Colonic mucosa (tissue), 4 donors: Measurements from ENCODE around the gene SF3B3. TPM values are rescaled to one million over a fixed set of nuclear protein-coding genes. Genes with fewer than 3 reads are reported as not detected.
A peak's percentile ranks its signal among the peaks of the same experiment; 100 is the strongest.
"Not testable (repeated sequence)": the region's sequence is repeated elsewhere in the genome, so short reads cannot be mapped to it uniquely, and the experiment has no call there.

Source experiments
- DNase-seq: peaks from one replicate; pipeline ENCODE4 v3.0.0-alpha.2; 2020
- H3K27ac ChIP-seq: fragments of 200-600 bp; one replicate; pipeline ENCODE4 v1.8.0; 2021
- H3K27me3 ChIP-seq: fragments of 200-600 bp; one replicate; pipeline ENCODE4 v1.8.0; 2021
- H3K36me3 ChIP-seq: fragments of 200-600 bp; one replicate; pipeline ENCODE4 v1.8.0; 2021
- H3K4me1 ChIP-seq: fragments of 200-600 bp; one replicate; pipeline ENCODE4 v1.8.0; 2021; ENCODE audit warnings: mild to moderate bottlenecking
- H3K4me3 ChIP-seq: fragments of 200-600 bp; one replicate; pipeline ENCODE4 v1.8.0; 2021
- H3K9ac ChIP-seq, 2 donors: one replicate each; pipeline ENCODE4 v1.7.0; 2013; ENCODE audit warnings: control low read depth in 2 of 2, low read depth in 2 of 2, low read length in 2 of 2
- H3K9me3 ChIP-seq: fragments of 200-600 bp; one replicate; pipeline ENCODE4 v1.8.0; 2021
- intact Hi-C: fragments of 100-400 bp; cut with DNase I; formaldehyde crosslinking; loops from one replicate; pipeline ENCODE4 v1.14.1; 2022
- total RNA-seq, 2 donors: library from RNA; stranded (reverse); fragmentation: NEBNext Ultra II Directional in 1 of 2; extraction: Animal tissue kit (Norgen Biotek cat#: 25700) in 1 of 2; gene quantifications; one replicate each; pipeline ENCODE4 v1.2.1, GENCODE V29; 2021
- TF ChIP-seq, protein P1 (sequence below): fragments of 200-600 bp; IDR thresholded peaks from one replicate; pipeline ENCODE4 v1.8.0; 2022; ENCODE audit warnings: antibody characterized with exemption, mild to moderate bottlenecking
- donor health status: healthy.
- donor health status: DM: no; HTN: no; CAD: no.
- donor health status: DM: no; HTN: no; CAD: no.

The SF3B3 gene
- total RNA-seq, 2 donors from 2014 or later, result 182 to 369 TPM

DNA sequence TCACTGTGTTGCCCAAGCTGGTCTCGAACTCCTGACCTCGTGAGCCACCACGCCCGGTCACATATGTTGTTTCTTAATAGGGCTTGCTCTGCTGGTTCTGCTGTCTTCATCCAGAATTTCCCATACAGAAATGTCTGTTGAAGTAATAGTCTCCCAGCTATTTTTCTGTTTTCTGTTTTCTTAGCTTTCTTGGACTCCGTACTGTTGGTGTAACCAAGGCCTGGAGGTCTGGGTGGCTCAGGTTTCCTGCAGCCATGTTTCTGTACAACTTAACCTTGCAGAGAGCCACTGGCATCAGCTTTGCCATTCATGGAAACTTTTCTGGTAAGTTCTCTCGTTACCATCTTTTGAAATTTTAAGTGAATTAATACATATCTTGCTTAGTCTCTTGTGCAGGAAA, 2.8 kb downstream of the SF3B3 start:
- Histone ChIP-seq H3K9ac (no peak overlapping the region), H3K27me3 (no peaks in the 10 kb centered on the region), H3K4me3 (no peak overlapping the region), H3K27ac (no peak overlapping the region), H3K4me1 (peaks cover 9% of the 10 kb centered on the region), H3K9me3 (no peaks in the 10 kb centered on the region), H3K36me3 (peaks cover 22% of the 10 kb centered on the region)
- DNase-seq, result no peak
- TF ChIP-seq, protein P1, sequence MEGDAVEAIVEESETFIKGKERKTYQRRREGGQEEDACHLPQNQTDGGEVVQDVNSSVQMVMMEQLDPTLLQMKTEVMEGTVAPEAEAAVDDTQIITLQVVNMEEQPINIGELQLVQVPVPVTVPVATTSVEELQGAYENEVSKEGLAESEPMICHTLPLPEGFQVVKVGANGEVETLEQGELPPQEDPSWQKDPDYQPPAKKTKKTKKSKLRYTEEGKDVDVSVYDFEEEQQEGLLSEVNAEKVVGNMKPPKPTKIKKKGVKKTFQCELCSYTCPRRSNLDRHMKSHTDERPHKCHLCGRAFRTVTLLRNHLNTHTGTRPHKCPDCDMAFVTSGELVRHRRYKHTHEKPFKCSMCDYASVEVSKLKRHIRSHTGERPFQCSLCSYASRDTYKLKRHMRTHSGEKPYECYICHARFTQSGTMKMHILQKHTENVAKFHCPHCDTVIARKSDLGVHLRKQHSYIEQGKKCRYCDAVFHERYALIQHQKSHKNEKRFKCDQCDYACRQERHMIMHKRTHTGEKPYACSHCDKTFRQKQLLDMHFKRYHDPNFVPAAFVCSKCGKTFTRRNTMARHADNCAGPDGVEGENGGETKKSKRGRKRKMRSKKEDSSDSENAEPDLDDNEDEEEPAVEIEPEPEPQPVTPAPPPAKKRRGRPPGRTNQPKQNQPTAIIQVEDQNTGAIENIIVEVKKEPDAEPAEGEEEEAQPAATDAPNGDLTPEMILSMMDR, result no peak
- intact Hi-C loops, result no loop called here

DNA sequence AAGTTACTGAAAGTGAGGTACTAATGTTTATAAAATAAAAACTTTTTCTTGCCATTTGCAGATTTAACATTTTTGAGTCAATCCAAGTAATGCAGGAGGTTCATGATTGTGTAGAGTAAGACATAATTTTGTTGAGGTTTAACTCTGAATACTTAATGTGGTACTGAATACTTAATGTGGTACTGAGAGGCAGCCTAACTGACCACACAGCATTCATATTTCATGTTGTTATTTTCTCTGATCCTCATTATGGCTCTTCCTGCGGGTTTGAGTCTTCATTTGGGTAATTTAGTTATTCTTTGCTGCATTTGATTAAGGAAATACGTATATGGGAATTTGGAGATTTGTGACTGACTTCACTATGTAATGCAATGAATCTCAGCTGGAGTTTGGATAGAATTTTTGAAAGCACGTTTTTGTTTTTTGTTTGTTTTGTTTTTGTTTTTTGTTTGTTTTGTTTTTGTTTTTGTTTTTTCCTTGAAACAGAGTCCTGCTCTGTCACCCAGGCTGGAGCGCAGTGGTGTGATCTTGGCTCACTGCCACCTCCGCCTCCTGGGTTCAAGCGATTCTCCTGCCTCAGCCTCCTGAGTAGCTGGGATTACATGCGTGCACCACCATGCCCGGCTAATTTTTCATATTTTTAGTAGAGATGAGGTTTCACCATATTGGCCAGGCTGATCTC, 3.8 kb downstream of the SF3B3 start:
- intact Hi-C loops, result no loop called here
- Histone ChIP-seq H3K9me3 (no peaks in the 10 kb centered on the region), H3K36me3 (peaks cover 25% of the 10 kb centered on the region), H3K4me1 (peaks cover 6% of the 10 kb centered on the region), H3K27me3 (no peaks in the 10 kb centered on the region), H3K27ac (no peak overlapping the region), H3K4me3 (no peak overlapping the region), H3K9ac (no peak overlapping the region)
- no peak for DNase-seq
- TF ChIP-seq, protein P1, result no peak

DNA sequence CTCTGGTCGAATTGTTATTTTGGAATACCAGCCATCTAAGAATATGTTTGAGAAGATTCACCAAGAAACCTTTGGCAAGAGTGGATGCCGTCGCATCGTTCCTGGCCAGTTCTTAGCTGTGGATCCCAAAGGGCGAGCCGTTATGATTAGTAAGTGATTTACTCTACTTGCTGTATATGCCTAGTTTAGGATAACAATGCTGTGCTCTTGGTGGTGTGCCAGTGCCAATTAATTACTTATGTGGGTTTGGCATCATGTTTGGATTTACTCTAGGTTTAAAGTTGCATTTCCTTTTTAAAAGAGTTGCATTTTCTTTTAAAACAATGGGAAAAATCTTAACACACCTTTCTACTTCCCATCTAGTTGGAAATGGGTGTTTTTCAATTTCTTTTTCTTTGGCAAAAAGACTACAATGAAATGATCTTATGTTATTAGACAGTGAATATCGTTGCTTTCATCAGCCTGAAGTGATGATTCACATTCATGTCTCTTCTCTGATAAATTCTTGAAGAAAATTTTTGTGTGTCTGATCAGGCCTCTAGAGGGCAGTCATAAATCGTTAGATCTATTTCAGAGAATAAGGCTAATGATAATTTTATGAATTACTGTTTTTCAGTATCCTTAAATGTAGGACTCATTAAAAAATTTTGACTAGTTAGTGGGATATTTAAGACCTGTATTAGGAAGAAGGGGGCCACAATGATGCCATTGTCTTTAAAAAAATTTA, 5.6 kb downstream of the SF3B3 start:
- intact Hi-C loops, result no loop called here
- Histone ChIP-seq H3K36me3 (peaks cover 25% of the 10 kb centered on the region), H3K27me3 (no peaks in the 10 kb centered on the region), H3K4me3 (no peak overlapping the region), H3K27ac (no peak overlapping the region), H3K9ac (no peak overlapping the region), H3K9me3 (no peaks in the 10 kb centered on the region), H3K4me1 (peaks cover 4% of the 10 kb centered on the region)
- DNase-seq, result no peak
- TF ChIP-seq, protein P1, result peak; percentile 40

DNA sequence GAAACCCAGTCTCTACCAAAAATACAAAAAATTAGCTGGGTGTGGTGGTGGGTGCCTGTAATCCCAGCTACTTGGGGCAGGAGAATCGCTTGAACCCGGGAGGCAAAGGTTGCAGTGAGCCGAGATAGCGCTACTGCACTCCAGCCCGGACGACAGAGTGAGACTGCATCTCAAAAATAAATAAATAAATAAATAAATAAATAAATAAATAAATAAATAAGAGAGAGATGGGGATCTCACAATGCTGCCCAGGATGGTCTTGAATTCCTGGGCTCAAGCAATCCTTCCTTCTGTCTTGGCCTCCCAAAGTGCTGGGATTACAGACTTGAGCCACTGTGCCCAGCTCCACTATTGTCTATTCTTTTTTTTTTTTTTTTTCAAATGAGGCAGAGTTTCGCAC, 6.3 kb downstream of the SF3B3 start:
- not testable (repeated sequence) for H3K9me3 ChIP-seq, DNase-seq, H3K4me3 ChIP-seq, H3K27ac ChIP-seq, H3K27me3 ChIP-seq, H3K9ac ChIP-seq, H3K4me1 ChIP-seq
- intact Hi-C loops, result loop anchor here (5.0 kb wide), 1 partner anchor 122 kb away; no protein-coding TSS in a partner anchor
- peaks cover 28% of the 10 kb centered on the region for H3K36me3 ChIP-seq

DNA sequence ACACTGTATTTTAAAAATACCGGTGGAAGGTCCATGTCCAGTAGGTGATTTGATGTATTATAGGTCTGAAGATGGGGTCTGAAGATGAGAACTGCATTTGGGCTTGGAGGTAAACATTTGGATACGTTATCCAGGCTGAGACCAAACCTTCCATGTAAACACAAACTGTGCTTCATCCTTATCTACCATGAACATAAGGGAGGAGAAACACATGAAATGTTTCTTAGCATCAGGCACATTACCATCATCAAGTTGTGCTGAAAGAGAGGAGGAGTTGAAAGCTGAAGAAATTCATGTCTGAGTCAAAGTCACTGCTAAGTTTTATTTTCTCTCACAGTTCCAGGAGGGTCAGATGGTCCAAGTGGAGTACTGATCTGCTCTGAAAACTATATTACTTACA, 11.4 kb downstream of the SF3B3 start:
- H3K36me3 ChIP-seq, result peaks cover 27% of the 10 kb centered on the region

More for the DNA sequence above, 11.4 kb downstream of the SF3B3 start:
- Histone ChIP-seq H3K4me3 (no peak overlapping the region), H3K27me3 (no peaks in the 10 kb centered on the region), H3K4me1 (no peaks in the 10 kb centered on the region), H3K9me3 (no peaks in the 10 kb centered on the region), H3K9ac (no peak overlapping the region), H3K27ac (no peak overlapping the region)
- no peak for DNase-seq
- TF ChIP-seq, protein P1, result no peak
- intact Hi-C loops, result loop anchor here (5.0 kb wide), 1 partner anchor 117 kb away; no protein-coding TSS in a partner anchor
